Measurements from ENCODE around the gene CD160. TPM values are rescaled to one million over a fixed set of nuclear protein-coding genes. Genes with fewer than 3 reads are reported as not detected.

CD160 gene
- total and polyA plus RNA-seq, 10 of the 15 experiments (the other 5 are each of a cell fraction or from before 2014, with no cell fraction given): 0.06 to 1.1 (median 0.26) TPM; not detected in 5

GRCh38 chr1:145702052-145702451, 17.2 kb upstream of the CD160 start (continued):
- TF ChIP-seq USF1 (IDR thresholded peaks at IDR 0.05; ENCODE audit: borderline replicate concordance, extremely low read length, insufficient read depth, low read depth, low read length): no peak
- TF ChIP-seq CUX1 (IDR thresholded peaks at IDR 0.05; ENCODE audit: insufficient replicate concordance, low read depth, low read length): no peak
- no peak for TF ChIP-seq CHD4 (IDR thresholded peaks at IDR 0.05)
- no peak for TF ChIP-seq MTA3 (IDR thresholded peaks at IDR 0.05; ENCODE audit: borderline replicate concordance, low read length)

GRCh38 chr1:145702826-145703225, 16.5 kb upstream of the CD160 start:
- no peak overlapping the region for H3K4me2 ChIP-seq (ENCODE audit: control insufficient read depth, insufficient read depth)
- H3K36me3 ChIP-seq (ENCODE audit: control insufficient read depth in 2 of 2, insufficient read depth in 2 of 2, low read length in 1 of 2): no peaks in the 10 kb centered on the region
- no peak overlapping the region for H3K27ac ChIP-seq (ENCODE audit: control insufficient read depth, insufficient read depth)
- DNase-seq (ENCODE audit: low read depth, low spot score) (no peak), FAIRE-seq (no peak), ATAC-seq (no peak)
- H4K20me1 ChIP-seq (ENCODE audit: control insufficient read depth, insufficient read depth): no peaks in the 10 kb centered on the region
- ChIA-PET CTCF (interaction anchor here (3.5 kb wide), 1 partner anchor 17 kb away, joined by 13 read pairs; the partner anchor contains the start of gene CD160), SMC1A (ENCODE audit: uncharacterized antibody, unreplicated experiment) (no interaction called here), POLR2A (interaction anchor here (0.7 kb wide), 1 partner anchor 8 kb away, joined by 3 read pairs; no protein-coding TSS in a partner anchor), RAD21 (ENCODE audit: unreplicated experiment) (no interaction called here)
- no peaks in the 10 kb centered on the region for H3K79me2 ChIP-seq (ENCODE audit: control insufficient read depth, insufficient read depth, low read length)
- TF ChIP-seq NBN (IDR thresholded peaks at IDR 0.05) (no peak), GABPA (IDR thresholded peaks at IDR 0.05; ENCODE audit: low read depth) (no peak), SMAD5 (IDR thresholded peaks at IDR 0.05; ENCODE audit: low read depth) (no peak), NFIC (IDR thresholded peaks at IDR 0.05; ENCODE audit: low read depth, low read length) (no peak), ELK1 (IDR thresholded peaks at IDR 0.05; ENCODE audit: low read depth, low read length) (no peak), BCL3 (IDR thresholded peaks at IDR 0.05; ENCODE audit: borderline replicate concordance, insufficient read depth, low read depth, low read length, poor library complexity, severe bottlenecking) (no peak), ZBTB33 (IDR thresholded peaks at IDR 0.05) (no peak), NFYA (IDR thresholded peaks at IDR 0.05; ENCODE audit: borderline replicate concordance, low read depth, low read length) (no peak)
- in situ Hi-C loops (cut with MboI): no loop called here
- H3K4me1 ChIP-seq (ENCODE audit: control insufficient read depth, insufficient read depth, low read length): no peaks in the 10 kb centered on the region
- no peak overlapping the region for H3K4me3 ChIP-seq
- intact Hi-C loops (cut with micrococcal nuclease; ENCODE audit: unreplicated experiment): no loop called here
- no peaks in the 10 kb centered on the region for H3K27me3 ChIP-seq (replicated peaks in 1 of 2; ENCODE audit: control insufficient read depth in 2 of 2, insufficient read depth in 2 of 2, low read length in 1 of 2)
- no peaks in the 10 kb centered on the region for H3K9me3 ChIP-seq (replicated peaks; ENCODE audit: control insufficient read depth, insufficient read depth, low read length)
- no TSS peak for BruUV-seq (replicated peaks)
- H2AFZ ChIP-seq (ENCODE audit: control insufficient read depth, low read depth, low read length): no peak overlapping the region
- 48% methylated on average over 7 of the region's 7 CpGs for WGBS (ENCODE audit: insufficient coverage, insufficient replicate concordance, low lambda C conversion rate, missing lambda C conversion rate)
- H3K9ac ChIP-seq (ENCODE audit: control insufficient read depth, insufficient read depth, low read length): no peak overlapping the region

Data from GM12878 (cell line).